GM12878 (cell line): Measurements from ENCODE around the gene TMEM132D. TPM values are rescaled to one million over a fixed set of nuclear protein-coding genes. Genes with fewer than 3 reads are reported as not detected.

ENCODE experiments used
- ATAC-seq: fragments of 200-7000 bp; cut with Tn5 transposase; 3 replicates; pipeline ENCODE4 v1.9.1; 2020; ENCODE audit warnings: mild to moderate bottlenecking, moderate library complexity
- BruUV-seq: library from RNA; stranded (reverse); fragments of 400-500 nt; replicated peaks from 2 replicates; lab custom pipeline; 2021; lab: Mats Ljungman, UMichigan
- CTCF ChIA-PET: fragments of 300-600 bp; sonication (Branson Sonifier 250); formaldehyde crosslinking; extraction: SDS; loops from one replicate; lab custom pipeline; 2021; ENCODE audit warnings: inconsistent platforms; lab: Yijun Ruan, JAX
- POLR2A ChIA-PET: fragments of 350-600 bp; formaldehyde crosslinking; extraction: SDS; loops from one replicate; lab custom pipeline; 2021; ENCODE audit warnings: inconsistent platforms; lab: Charles Lee
- RAD21 ChIA-PET: fragments of 300-600 bp; sonication (Branson Sonifier 250); formaldehyde crosslinking; loops from one replicate; lab custom pipeline; 2023; ENCODE audit warnings: antibody characterized with exemption; ENCODE audit not compliant: unreplicated experiment; lab: Charles Lee
- SMC1A ChIA-PET: fragments of 300-600 bp; sonication (Branson Sonifier 250); formaldehyde crosslinking; loops from one replicate; lab custom pipeline; 2023; ENCODE audit not compliant: unreplicated experiment, uncharacterized antibody; lab: Charles Lee
- DNase-seq: peaks from one replicate; pipeline ENCODE4 v3.0.0-alpha.2; 2011; ENCODE audit warnings: low read depth, low spot score
- FAIRE-seq: peaks from 3 replicates; lab custom pipeline; 2011; peaks lifted over from hg19 to GRCh38; lab: Jason Lieb, UNC
- H2AFZ ChIP-seq: 2 replicates; pipeline ENCODE4 v1.6.0; 2011; ENCODE audit warnings: low read depth, low read length, control low read depth; ENCODE audit not compliant: control insufficient read depth
- H3K27ac ChIP-seq: 2 replicates; pipeline ENCODE4 v1.5.1; 2011; ENCODE audit warnings: control low read depth; ENCODE audit not compliant: control insufficient read depth, insufficient read depth
- H3K27me3 ChIP-seq, 2 experiments: replicated peaks in 1 of 2; 2 replicates each; pipeline versions ENCODE4 v1.6.0 to v1.6.1; 2011; ENCODE audit warnings: low read length in 1 of 2; ENCODE audit not compliant: control insufficient read depth in 2 of 2, insufficient read depth in 2 of 2
- H3K36me3 ChIP-seq, 2 experiments: 2 replicates each; pipeline ENCODE4 v1.5.1; 2011; ENCODE audit warnings: low read length in 1 of 2; ENCODE audit not compliant: control insufficient read depth in 2 of 2, insufficient read depth in 2 of 2
- H3K4me1 ChIP-seq: 2 replicates; pipeline ENCODE4 v1.6.1; 2011; ENCODE audit warnings: mild to moderate bottlenecking, low read length, moderate library complexity, mixed read lengths; ENCODE audit not compliant: control insufficient read depth, insufficient read depth
- H3K4me2 ChIP-seq: 2 replicates; pipeline ENCODE4 v1.6.0; 2011; ENCODE audit warnings: control low read depth; ENCODE audit not compliant: control insufficient read depth, insufficient read depth
- H3K4me3 ChIP-seq: fragments of 200-600 bp; sonication (generic); 2 replicates; pipeline ENCODE4 v1.5.1; 2016
- H3K79me2 ChIP-seq: 2 replicates; pipeline ENCODE4 v1.6.0; 2011; ENCODE audit warnings: low read length; ENCODE audit not compliant: control insufficient read depth, insufficient read depth
- H3K9ac ChIP-seq: 2 replicates; pipeline ENCODE4 v1.8.0; 2011; ENCODE audit warnings: low read length, control low read depth, mixed read lengths; ENCODE audit not compliant: control insufficient read depth, insufficient read depth
- H3K9me3 ChIP-seq: replicated peaks from 3 replicates; pipeline ENCODE4 v1.5.1; 2011; ENCODE audit warnings: mild to moderate bottlenecking, low read length; ENCODE audit not compliant: control insufficient read depth, insufficient read depth
- H4K20me1 ChIP-seq: 2 replicates; pipeline ENCODE4 v1.6.0; 2011; ENCODE audit not compliant: control insufficient read depth, insufficient read depth
- E4F1 ChIP-seq: fragments of 450-650 bp; IDR thresholded peaks from 2 replicates; pipeline ENCODE4 v1.6.1; 2018; ENCODE audit warnings: borderline replicate concordance, mild to moderate bottlenecking; ENCODE audit not compliant: partially characterized antibody
- ESRRA ChIP-seq: IDR thresholded peaks from 2 replicates; pipeline ENCODE4 v1.6.1; 2012; ENCODE audit warnings: mild to moderate bottlenecking, low read length, improper control_type of control experiment
- FOS ChIP-seq: IDR thresholded peaks from 3 replicates; pipeline ENCODE4 v1.6.1; 2011; ENCODE audit warnings: borderline replicate concordance; ENCODE audit not compliant: insufficient read length; ENCODE audit errors: extremely low read depth
- NFYA ChIP-seq: IDR thresholded peaks from 2 replicates; pipeline ENCODE4 v1.6.1; 2011; ENCODE audit warnings: low read depth, mild to moderate bottlenecking, low read length, improper control_type of control experiment, borderline replicate concordance
- PRDM15 ChIP-seq: fragments of 450-650 bp; formaldehyde crosslinking; IDR thresholded peaks from 2 replicates; pipeline ENCODE4 v1.4.0; 2020; ENCODE audit warnings: mild to moderate bottlenecking, moderate library complexity
- WGBS: methylation state at CpG from one replicate; pipeline ENCODE4 v1.1.6; 2016; ENCODE audit warnings: low lambda C conversion rate; ENCODE audit not compliant: insufficient replicate concordance, insufficient coverage; ENCODE audit errors: missing lambda C conversion rate; 5-methylcytosine and 5-hydroxymethylcytosine counted together
- in situ Hi-C: fragments of 300-500 bp; cut with MboI; formaldehyde crosslinking; loops from 9 replicates; pipeline ENCODE4 v1.14.3; 2018; ENCODE audit warnings: mixed read lengths
- intact Hi-C: fragments of 100-400 bp; cut with micrococcal nuclease; formaldehyde crosslinking; loops from one replicate; pipeline ENCODE4 v1.14.2; 2022; ENCODE audit not compliant: unreplicated experiment
- polyA plus RNA-seq, 11 experiments: library from polyadenylated mRNA; depleted of rRNA in 4 of 11; unstranded in 6 of 11; stranded (reverse) in 5 of 11; fragments of >200 nt; fragmentation: Nextera tagmentation in 4 of 11; fragmentation: Illumina TruSeq in 1 of 11; extraction: Ambion mirVana in 4 of 11; extraction: Trizol in 1 of 11; gene quantifications; 1 replicate in 1 of 11; 2 replicates in 10 of 11; pipeline versions ENCODE4 v1.2.1 to v1.2.3, GENCODE V29; 2011 to 2016; ENCODE audit warnings: inconsistent platforms in 2 of 11, missing spikeins in 2 of 11, low read depth in 1 of 11
- total RNA-seq, 4 experiments: library from RNA; depleted of rRNA in 3 of 4; stranded (reverse); fragments of >200 nt in 3 of 4; fragmentation: Illumina TruSeq in 1 of 4; extraction: Trizol in 1 of 4; gene quantifications; 2 replicates each; pipeline versions ENCODE4 v1.2.1 to v1.2.3, GENCODE V29; 2013 to 2021

TMEM132D gene
- total and polyA plus RNA-seq, 10 of the 15 experiments (the other 5 are each of a cell fraction or from before 2014, with no cell fraction given) = under 0.01 to 0.12 (median 0.02) TPM; not detected in 3

GRCh38 chr12:129383956-129384355 is 519.9 kb downstream of the TMEM132D start:
- Histone ChIP-seq H3K36me3 (no peaks in the 10 kb centered on the region), H2AFZ (no peak overlapping the region), H3K79me2 (no peaks in the 10 kb centered on the region), H3K4me2 (no peak overlapping the region), H3K27me3 (no peaks in the 10 kb centered on the region), H3K9me3 (no peaks in the 10 kb centered on the region; the same call in 2 of the 3 replicates), H3K4me3 (no peak overlapping the region), H4K20me1 (no peaks in the 10 kb centered on the region), H3K4me1 (no peaks in the 10 kb centered on the region), H3K9ac (no peak overlapping the region), H3K27ac (no peak overlapping the region)
- DNase-seq (no peak), FAIRE-seq (no peak), ATAC-seq (no peak)
- intact Hi-C loops (no loop called here), in situ Hi-C loops (no loop called here)
- no TSS peak for BruUV-seq
- TF ChIP-seq ESRRA (no peak), E4F1 (no peak), NFYA (no peak), PRDM15 (no peak), FOS (no peak)
- ChIA-PET SMC1A (no interaction called here), RAD21 (no interaction called here), POLR2A (no interaction called here), CTCF (no interaction called here)
- WGBS = 44% methylated on average over 9 of the region's 9 CpGs
